BLaER1 treated with 17β-estradiol and CSF1 and Interleukin-3, amounts not matched to agents 10 nM and 100 nM (cell line): Measurements from ENCODE around the gene HNF4A.

Experiments
- H3K27ac ChIP-seq, 11 experiments: shearing (Covaris generic); formaldehyde crosslinking; 2 replicates each; pipeline ENCODE4 v1.8.1; 2022
- H3K27me3 ChIP-seq, 11 experiments: shearing (Covaris generic); formaldehyde crosslinking; 2 replicates each; pipeline ENCODE4 v1.8.1; 2022
- H3K36me3 ChIP-seq, 11 experiments: shearing (Covaris generic); formaldehyde crosslinking; 2 replicates each; pipeline ENCODE4 v1.8.1; 2022
- H3K4me1 ChIP-seq, 10 experiments: shearing (Covaris generic); formaldehyde crosslinking; 2 replicates each; pipeline ENCODE4 v1.8.1; 2022
- H3K4me2 ChIP-seq, 11 experiments: shearing (Covaris generic); formaldehyde crosslinking; 2 replicates each; pipeline ENCODE4 v1.8.1; 2022
- H3K4me3 ChIP-seq, 10 experiments: shearing (Covaris generic); formaldehyde crosslinking; 2 replicates each; pipeline ENCODE4 v1.8.1; 2022
- H3K9ac ChIP-seq, 11 experiments: shearing (Covaris generic); formaldehyde crosslinking; 2 replicates each; pipeline ENCODE4 v1.8.1; 2022
- H3K9me3 ChIP-seq, 11 experiments: shearing (Covaris generic); formaldehyde crosslinking; replicated peaks in 1 of 11; 2 replicates each; pipeline ENCODE4 v1.8.1; 2022
- H4K20me1 ChIP-seq, 11 experiments: shearing (Covaris generic); formaldehyde crosslinking; 2 replicates each; pipeline ENCODE4 v1.8.1; 2022
- Cebpa-rat ChIP-seq, 11 experiments: shearing (Covaris generic); IDR thresholded peaks; 2 replicates each; pipeline ENCODE4 v1.8.1; 2022

The HNF4A gene

DNA sequence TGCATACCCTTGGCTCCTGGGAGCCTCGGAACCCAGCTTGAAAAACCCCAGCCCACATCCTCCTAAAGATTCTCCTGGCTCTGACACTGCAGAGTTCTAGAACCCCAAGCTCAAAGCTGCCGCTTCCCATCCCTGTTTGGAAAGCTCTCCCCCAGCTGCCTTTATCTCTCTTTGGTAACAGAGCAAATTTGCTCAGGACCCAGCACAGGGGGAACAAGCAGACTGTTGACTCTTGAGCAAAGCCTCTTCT, 38.9 kb downstream of the HNF4A start:
- Histone ChIP-seq H3K4me2 (no peak overlapping the region), H3K9me3 (no peaks in the 10 kb centered on the region), H4K20me1 (peaks cover 0 to 5% (median 0%) of the 10 kb centered on the region in 11 experiments; a peak in 1 of 22 replicates), H3K27ac (no peak overlapping the region), H3K36me3 (no peaks in the 10 kb centered on the region), H3K4me1 (no peaks in the 10 kb centered on the region), H3K9ac (no peak overlapping the region), H3K4me3 (no peak overlapping the region), H3K27me3 (no peaks in the 10 kb centered on the region)
- TF ChIP-seq Cebpa-rat (IDR thresholded peaks at IDR 0.05), result no peak

DNA sequence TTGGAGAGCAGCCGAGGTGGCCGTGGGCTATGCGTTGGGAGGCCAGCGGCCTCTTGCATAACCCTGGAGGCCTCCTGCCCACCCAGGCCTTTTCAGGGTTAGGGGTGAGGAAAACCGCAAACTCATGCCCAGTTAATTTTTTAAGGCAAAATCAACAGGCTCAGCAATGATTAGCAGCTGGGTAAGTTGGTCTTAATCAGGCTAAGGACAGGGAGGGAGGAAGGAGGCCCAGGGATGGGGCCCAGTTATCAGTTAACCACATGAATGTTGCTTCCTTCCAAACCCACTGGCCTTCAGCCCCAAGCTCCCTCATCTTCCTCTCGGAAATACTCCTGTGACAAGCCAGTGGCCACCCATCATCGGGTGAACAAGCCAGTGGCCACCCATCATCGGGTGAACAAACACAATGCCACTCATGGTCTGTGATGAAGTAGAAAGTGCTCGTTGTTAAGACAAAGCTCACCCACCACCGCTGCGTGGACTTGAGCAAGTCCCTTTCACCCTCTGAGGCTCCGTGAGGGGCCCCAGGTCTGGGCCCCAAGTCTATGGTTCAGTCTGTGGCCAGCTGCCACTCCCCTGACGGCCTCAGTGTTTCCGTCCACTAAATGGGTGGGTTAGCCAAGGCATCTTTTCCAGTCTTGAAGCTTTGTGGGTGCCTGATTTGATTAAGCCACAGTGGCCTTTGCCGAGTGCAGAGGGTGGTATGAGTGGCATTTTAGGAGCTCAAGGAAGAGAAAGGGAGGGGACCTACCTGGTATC, 39.4 kb downstream of the HNF4A start:
- no peak overlapping the region for H3K9ac ChIP-seq
- no peak for TF ChIP-seq Cebpa-rat (IDR thresholded peaks at IDR 0.05)
- H4K20me1 ChIP-seq, result peaks cover 0 to 5% (median 0%) of the 10 kb centered on the region in 11 experiments; a peak in 1 of 22 replicates
- no peaks in the 10 kb centered on the region for H3K27me3 ChIP-seq
- no peaks in the 10 kb centered on the region for H3K4me1 ChIP-seq
- no peak overlapping the region for H3K4me2 ChIP-seq
- no peaks in the 10 kb centered on the region for H3K9me3 ChIP-seq
- H3K36me3 ChIP-seq, result no peaks in the 10 kb centered on the region
- H3K27ac ChIP-seq, result no peak overlapping the region
- H3K4me3 ChIP-seq, result no peak overlapping the region

DNA sequence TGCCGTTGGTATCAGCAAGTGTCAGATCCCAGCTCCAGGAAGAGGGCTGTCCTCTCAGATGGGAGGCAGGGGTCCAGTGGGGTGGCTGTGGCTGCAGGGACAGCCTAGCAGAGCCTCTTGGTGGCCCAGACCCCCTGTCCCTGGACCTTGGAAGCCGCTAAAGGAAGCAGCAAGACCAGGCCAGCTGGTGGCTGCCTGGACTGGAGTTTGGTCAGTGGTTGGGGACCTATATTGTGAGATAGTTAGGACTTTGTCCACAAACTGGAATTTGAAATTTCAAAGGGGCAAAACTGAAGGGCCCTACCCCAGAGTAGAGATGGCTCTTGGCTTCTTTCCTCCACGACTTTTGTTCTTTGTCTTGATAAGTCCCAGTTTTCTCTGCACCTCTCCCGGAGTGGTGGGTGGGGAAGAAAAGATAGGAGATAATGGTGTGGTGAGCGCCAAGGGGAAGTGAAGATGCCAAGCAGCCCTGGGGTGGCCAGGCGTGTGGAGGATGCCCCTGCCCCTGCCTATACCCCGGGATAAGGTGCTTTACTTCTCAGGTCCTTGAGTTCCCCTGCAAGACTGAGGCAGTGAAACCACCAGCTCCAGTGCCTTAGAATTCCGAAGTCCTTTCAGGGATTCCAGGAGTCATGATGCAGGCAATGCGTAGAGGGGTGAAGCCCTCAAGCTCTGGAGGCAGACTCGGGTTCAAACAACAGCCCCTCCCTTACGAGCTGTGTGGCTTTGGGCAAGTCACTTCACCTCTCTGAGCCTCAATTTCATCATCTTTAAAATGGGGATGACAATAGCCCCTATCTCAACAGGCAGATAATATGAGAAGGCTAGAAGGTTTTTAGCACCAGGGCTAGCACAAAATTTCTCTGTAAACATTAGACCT, 40.2 kb downstream of the HNF4A start:
- Histone ChIP-seq H4K20me1 (peaks cover 0 to 5% (median 0%) of the 10 kb centered on the region in 11 experiments; a peak in 1 of 22 replicates), H3K4me1 (no peaks in the 10 kb centered on the region), H3K27me3 (no peaks in the 10 kb centered on the region), H3K9me3 (no peaks in the 10 kb centered on the region), H3K36me3 (no peaks in the 10 kb centered on the region), H3K9ac (no peak overlapping the region), H3K4me2 (no peak overlapping the region), H3K27ac (no peak overlapping the region), H3K4me3 (no peak overlapping the region)
- TF ChIP-seq Cebpa-rat (IDR thresholded peaks at IDR 0.05), result no peak

DNA sequence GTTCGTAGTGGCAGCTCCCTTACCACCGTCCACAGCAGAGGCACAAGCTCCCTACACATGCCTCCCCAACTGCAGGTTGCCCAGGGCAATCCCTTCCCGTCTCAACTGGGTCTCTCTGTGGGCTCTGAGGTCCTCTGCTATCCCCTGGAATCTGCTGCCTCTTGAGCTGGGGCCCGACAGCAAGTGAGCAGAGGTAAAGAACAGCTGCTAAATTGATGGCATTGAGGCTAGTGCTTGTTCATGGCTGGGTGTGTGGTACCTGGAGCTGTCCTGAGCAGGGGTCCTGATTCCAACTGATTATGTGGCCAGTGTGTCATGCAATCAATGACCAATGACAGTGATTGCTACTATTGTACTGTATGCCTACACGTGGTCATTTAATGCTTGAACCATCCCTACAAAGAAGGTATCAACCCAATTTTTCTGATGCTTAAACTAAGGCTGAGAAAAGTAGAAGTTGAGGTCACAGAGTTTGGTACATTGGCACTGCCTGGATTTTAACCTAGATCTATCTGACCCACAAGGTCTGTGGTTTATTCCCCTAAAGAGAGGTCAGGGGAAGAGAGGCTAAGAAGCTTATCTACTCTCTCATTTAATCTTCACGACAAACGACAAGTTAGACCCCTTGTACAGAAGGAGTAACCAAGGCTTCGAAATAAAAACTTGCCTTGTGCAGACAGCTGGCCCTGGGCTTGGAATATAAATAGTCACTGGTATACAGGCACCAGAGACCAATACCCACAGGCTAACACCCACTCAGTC, 41.1 kb downstream of the HNF4A start:
- no peak overlapping the region for H3K4me2 ChIP-seq
- H3K36me3 ChIP-seq, result no peaks in the 10 kb centered on the region
- H3K9ac ChIP-seq, result no peak overlapping the region
- no peak overlapping the region for H3K27ac ChIP-seq
- no peaks in the 10 kb centered on the region for H3K27me3 ChIP-seq
- no peak overlapping the region for H3K4me3 ChIP-seq
- H3K9me3 ChIP-seq, result no peaks in the 10 kb centered on the region
- no peaks in the 10 kb centered on the region for H3K4me1 ChIP-seq
- peaks cover 0 to 5% (median 0%) of the 10 kb centered on the region in 11 experiments; a peak in 1 of 22 replicates for H4K20me1 ChIP-seq
- TF ChIP-seq Cebpa-rat (IDR thresholded peaks at IDR 0.05), result no peak

DNA sequence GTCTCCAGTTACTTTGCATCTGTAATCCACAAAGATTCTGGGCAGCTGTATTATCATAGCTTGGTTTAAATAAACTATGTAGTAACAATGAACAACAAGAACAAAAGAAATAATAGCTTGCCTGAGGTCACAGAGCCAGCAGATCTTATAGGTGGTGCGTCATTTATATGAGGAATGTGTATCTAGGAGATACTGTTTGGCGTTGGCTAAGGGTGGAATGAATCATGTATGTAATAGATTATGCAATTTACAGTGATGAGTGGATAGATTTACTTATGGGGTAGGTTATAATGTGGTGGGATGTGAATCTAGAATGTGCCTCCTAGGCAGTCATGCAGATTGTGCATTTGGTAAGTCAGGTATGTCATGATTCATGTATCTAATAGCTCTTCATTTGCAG, 42.8 kb downstream of the HNF4A start:
- no peak overlapping the region for H3K4me3 ChIP-seq
- no peaks in the 10 kb centered on the region for H3K9me3 ChIP-seq
- H3K4me2 ChIP-seq, result no peak overlapping the region
- H3K9ac ChIP-seq, result no peak overlapping the region
- H4K20me1 ChIP-seq, result peaks cover 0 to 5% (median 0%) of the 10 kb centered on the region in 11 experiments; a peak in 1 of 22 replicates
- TF ChIP-seq Cebpa-rat (IDR thresholded peaks at IDR 0.05), result no peak
- H3K27ac ChIP-seq, result no peak overlapping the region
- H3K36me3 ChIP-seq, result no peaks in the 10 kb centered on the region
- H3K27me3 ChIP-seq, result no peaks in the 10 kb centered on the region
- H3K4me1 ChIP-seq, result no peaks in the 10 kb centered on the region

DNA sequence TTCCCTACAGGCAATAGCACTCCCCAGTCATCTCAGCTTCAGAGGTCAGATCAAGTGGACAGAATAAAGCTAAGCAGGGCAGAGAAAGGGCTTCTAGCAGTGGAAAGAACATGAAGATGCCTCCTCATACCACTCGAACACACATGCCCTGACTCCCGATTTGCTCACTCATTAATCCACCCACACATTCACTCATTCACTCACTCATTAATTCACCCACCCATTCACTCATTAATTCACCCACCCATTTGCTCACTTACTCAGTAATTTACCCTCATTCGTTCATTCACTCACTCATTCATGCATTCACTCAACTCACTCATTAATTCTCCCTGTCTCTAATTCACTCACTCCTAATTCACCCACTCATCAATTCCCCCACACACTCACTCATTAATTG, 43.9 kb downstream of the HNF4A start:
- no peaks in the 10 kb centered on the region for H3K27me3 ChIP-seq
- peaks cover 0 to 5% (median 0%) of the 10 kb centered on the region in 11 experiments; a peak in 1 of 22 replicates for H4K20me1 ChIP-seq
- no peak overlapping the region for H3K4me3 ChIP-seq
- H3K9ac ChIP-seq, result no peak overlapping the region
- H3K27ac ChIP-seq, result no peak overlapping the region
- no peak for TF ChIP-seq Cebpa-rat (IDR thresholded peaks at IDR 0.05)
- H3K9me3 ChIP-seq, result no peaks in the 10 kb centered on the region
- no peaks in the 10 kb centered on the region for H3K36me3 ChIP-seq
- no peaks in the 10 kb centered on the region for H3K4me1 ChIP-seq
- H3K4me2 ChIP-seq, result no peak overlapping the region

DNA sequence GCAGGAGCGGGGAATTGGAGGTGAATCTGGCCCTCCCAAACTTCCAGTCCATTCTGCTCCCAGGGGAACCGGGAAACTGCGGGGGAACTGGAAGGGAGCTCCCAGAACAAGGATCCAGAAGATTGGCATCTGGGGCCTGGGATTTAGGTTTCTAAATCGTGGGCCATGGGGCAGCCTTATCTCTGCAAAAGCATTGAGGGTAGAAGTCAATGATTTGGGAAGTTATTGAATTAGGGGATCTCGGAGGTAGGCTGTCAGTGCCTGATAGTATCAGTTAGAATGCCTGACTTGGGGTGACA, 45.1 kb downstream of the HNF4A start:
- Histone ChIP-seq H3K4me1 (no peaks in the 10 kb centered on the region), H3K27me3 (no peaks in the 10 kb centered on the region), H3K27ac (no peak overlapping the region), H3K9me3 (no peaks in the 10 kb centered on the region), H3K4me3 (no peak overlapping the region), H3K4me2 (no peak overlapping the region), H3K36me3 (no peaks in the 10 kb centered on the region), H4K20me1 (no peaks in the 10 kb centered on the region; a peak in 1 of 22 replicates), H3K9ac (no peak overlapping the region)
- no peak for TF ChIP-seq Cebpa-rat (IDR thresholded peaks at IDR 0.05)

DNA sequence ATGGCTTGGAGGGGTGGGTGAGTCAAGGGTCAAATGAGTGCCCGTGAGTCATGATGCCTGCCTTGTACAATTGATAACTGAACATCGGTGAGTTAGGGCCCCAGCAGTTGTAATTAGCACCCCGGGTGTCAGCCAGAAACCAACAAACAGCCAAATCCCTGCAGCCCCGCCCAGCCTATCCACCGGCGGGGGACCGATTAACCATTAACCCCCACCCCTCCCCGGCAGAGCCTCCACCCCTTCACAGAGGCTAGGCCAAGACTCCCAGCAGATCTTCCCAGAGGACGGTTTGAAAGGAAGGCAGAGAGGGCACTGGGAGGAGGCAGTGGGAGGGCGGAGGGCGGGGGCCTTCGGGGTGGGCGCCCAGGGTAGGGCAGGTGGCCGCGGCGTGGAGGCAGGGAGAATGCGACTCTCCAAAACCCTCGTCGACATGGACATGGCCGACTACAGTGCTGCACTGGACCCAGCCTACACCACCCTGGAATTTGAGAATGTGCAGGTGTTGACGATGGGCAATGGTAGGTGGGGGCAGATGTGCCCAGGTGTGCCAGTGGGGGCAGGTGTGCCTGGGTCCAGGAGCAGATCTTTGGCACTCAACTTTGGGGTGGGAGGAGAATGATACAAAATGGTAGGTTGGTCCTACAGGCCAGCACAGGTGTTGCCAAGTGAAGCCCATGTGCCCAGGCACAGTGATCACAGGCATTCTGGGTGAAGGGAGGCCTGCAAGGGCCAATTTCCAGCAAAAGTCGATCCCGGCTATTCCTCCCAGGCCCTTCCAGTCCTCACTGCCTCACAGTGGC, 45.7 kb downstream of the HNF4A start:
- no peak overlapping the region for H3K4me2 ChIP-seq

More for the DNA sequence above, 45.7 kb downstream of the HNF4A start:
- Histone ChIP-seq H3K4me3 (no peak overlapping the region), H3K27ac (no peak overlapping the region), H3K9ac (no peak overlapping the region), H3K9me3 (no peaks in the 10 kb centered on the region), H4K20me1 (no peaks in the 10 kb centered on the region), H3K4me1 (no peaks in the 10 kb centered on the region), H3K36me3 (no peaks in the 10 kb centered on the region), H3K27me3 (no peaks in the 10 kb centered on the region)
- no peak for TF ChIP-seq Cebpa-rat (IDR thresholded peaks at IDR 0.05)
